H1 (cell line): ENCODE results near the gene SNAPC1. TPM values are rescaled to one million over a fixed set of nuclear protein-coding genes. Genes with fewer than 3 reads are reported as not detected.

ENCODE experiments used
- BCL11A ChIP-seq, 2 experiments: IDR thresholded peaks; one replicate each; pipeline ENCODE4 v1.6.1; 2011; ENCODE audit warnings: low read depth in 2 of 2, low read length in 2 of 2, mild to moderate bottlenecking in 2 of 2
- BRCA1 ChIP-seq: IDR thresholded peaks from 2 replicates; pipeline ENCODE4 v1.6.1; 2012; ENCODE audit warnings: low read depth, low read length, improper control_type of control experiment
- EZH2 ChIP-seq: fragments of 200-600 bp; sonication (generic); IDR thresholded peaks from 2 replicates; pipeline ENCODE4 v1.7.1; 2012; ENCODE audit warnings: low read depth, mild to moderate bottlenecking, moderate library complexity, low read length, inconsistent platforms; ENCODE audit not compliant: severe bottlenecking
- KDM1A ChIP-seq: fragments of 200-600, 300-600 bp; sonication (generic); IDR thresholded peaks from 2 replicates; pipeline ENCODE4 v1.7.1; 2016; ENCODE audit warnings: mild to moderate bottlenecking, low read length, borderline replicate concordance
- POLR2A ChIP-seq, 2 experiments: IDR thresholded peaks; 1 replicate in 1 of 2; 2 replicates in 1 of 2; pipeline ENCODE4 v1.6.1; 2011; ENCODE audit warnings: low read depth in 2 of 2, low read length in 2 of 2, mild to moderate bottlenecking in 2 of 2; ENCODE audit errors: control extremely low read depth in 1 of 2
- SP1 ChIP-seq: IDR thresholded peaks from 2 replicates; pipeline ENCODE4 v1.6.1; 2011; ENCODE audit warnings: low read depth, low read length
- SUZ12 ChIP-seq: fragments of 200-600 bp; sonication (generic); IDR thresholded peaks from 2 replicates; pipeline ENCODE4 v1.6.1; 2012; ENCODE audit warnings: mild to moderate bottlenecking, inconsistent platforms, low read length, moderate library complexity, mixed read lengths
- polyA plus RNA-seq, 7 experiments: library from polyadenylated mRNA; depleted of rRNA in 3 of 7; stranded (reverse) in 5 of 7; unstranded in 2 of 7; fragments of >200 nt in 5 of 7; fragments of 200-250 nt in 2 of 7; gene quantifications; 1 replicate in 5 of 7; 2 replicates in 1 of 7; 4 replicates in 1 of 7; pipeline versions ENCODE4 v1.2.1 to v1.2.3, GENCODE V29; 2011 to 2013; ENCODE audit warnings: missing spikeins in 2 of 7, mixed read lengths in 2 of 7
- total RNA-seq: library from RNA; stranded (reverse); fragmentation: NEBNext Ultra II Directional; extraction: Animal tissue kit (Norgen Biotek cat#: 25700); gene quantifications from 2 replicates; pipeline ENCODE4 v1.2.1, GENCODE V29; 2021
- TF ChIP-seq, protein P1 (sequence below): fragments of 300-600 bp; sonication (generic); IDR thresholded peaks from 2 replicates; pipeline ENCODE4 v1.7.1; 2012; ENCODE audit warnings: low read length, moderate library complexity, mild to moderate bottlenecking, inconsistent platforms; ENCODE audit not compliant: insufficient replicate concordance
- TF ChIP-seq, protein P2 (sequence below), 3 experiments: IDR thresholded peaks; 1 replicate in 2 of 3; 2 replicates in 1 of 3; pipeline versions ENCODE4 v1.5.1 to v1.6.1; 2011; ENCODE audit warnings: low read length in 3 of 3, mild to moderate bottlenecking in 3 of 3, inconsistent platforms in 2 of 3, low read depth in 1 of 3, moderate library complexity in 1 of 3; ENCODE audit not compliant: insufficient read depth in 1 of 3; ENCODE audit errors: control extremely low read depth in 1 of 3

SNAPC1 gene
- total and polyA plus RNA-seq, 2 of the 8 experiments (the other 6 are each of a cell fraction or from before 2014, with no cell fraction given), result 5.8 to 11.1 TPM

DNA sequence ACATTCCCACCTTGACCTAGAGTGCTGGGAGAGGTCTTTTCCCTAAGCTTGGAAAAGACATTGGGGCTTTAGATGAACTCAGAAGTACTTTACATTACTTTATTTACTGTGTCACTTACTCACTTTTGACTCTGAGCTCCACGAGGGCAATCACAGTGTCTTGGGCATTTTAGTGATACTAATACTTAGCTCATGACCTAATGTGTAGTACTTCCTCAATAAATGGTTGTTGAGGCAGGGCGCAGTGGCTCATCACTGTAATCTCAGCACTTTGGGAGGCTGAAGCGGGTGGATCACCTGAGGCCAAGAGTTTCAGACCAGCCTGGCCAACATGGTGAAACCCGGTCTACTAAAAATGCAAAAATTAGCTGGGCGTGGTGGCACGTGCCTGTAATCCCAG is 19.8 kb upstream of the SNAPC1 start (continued):
- TF ChIP-seq, protein P1, sequence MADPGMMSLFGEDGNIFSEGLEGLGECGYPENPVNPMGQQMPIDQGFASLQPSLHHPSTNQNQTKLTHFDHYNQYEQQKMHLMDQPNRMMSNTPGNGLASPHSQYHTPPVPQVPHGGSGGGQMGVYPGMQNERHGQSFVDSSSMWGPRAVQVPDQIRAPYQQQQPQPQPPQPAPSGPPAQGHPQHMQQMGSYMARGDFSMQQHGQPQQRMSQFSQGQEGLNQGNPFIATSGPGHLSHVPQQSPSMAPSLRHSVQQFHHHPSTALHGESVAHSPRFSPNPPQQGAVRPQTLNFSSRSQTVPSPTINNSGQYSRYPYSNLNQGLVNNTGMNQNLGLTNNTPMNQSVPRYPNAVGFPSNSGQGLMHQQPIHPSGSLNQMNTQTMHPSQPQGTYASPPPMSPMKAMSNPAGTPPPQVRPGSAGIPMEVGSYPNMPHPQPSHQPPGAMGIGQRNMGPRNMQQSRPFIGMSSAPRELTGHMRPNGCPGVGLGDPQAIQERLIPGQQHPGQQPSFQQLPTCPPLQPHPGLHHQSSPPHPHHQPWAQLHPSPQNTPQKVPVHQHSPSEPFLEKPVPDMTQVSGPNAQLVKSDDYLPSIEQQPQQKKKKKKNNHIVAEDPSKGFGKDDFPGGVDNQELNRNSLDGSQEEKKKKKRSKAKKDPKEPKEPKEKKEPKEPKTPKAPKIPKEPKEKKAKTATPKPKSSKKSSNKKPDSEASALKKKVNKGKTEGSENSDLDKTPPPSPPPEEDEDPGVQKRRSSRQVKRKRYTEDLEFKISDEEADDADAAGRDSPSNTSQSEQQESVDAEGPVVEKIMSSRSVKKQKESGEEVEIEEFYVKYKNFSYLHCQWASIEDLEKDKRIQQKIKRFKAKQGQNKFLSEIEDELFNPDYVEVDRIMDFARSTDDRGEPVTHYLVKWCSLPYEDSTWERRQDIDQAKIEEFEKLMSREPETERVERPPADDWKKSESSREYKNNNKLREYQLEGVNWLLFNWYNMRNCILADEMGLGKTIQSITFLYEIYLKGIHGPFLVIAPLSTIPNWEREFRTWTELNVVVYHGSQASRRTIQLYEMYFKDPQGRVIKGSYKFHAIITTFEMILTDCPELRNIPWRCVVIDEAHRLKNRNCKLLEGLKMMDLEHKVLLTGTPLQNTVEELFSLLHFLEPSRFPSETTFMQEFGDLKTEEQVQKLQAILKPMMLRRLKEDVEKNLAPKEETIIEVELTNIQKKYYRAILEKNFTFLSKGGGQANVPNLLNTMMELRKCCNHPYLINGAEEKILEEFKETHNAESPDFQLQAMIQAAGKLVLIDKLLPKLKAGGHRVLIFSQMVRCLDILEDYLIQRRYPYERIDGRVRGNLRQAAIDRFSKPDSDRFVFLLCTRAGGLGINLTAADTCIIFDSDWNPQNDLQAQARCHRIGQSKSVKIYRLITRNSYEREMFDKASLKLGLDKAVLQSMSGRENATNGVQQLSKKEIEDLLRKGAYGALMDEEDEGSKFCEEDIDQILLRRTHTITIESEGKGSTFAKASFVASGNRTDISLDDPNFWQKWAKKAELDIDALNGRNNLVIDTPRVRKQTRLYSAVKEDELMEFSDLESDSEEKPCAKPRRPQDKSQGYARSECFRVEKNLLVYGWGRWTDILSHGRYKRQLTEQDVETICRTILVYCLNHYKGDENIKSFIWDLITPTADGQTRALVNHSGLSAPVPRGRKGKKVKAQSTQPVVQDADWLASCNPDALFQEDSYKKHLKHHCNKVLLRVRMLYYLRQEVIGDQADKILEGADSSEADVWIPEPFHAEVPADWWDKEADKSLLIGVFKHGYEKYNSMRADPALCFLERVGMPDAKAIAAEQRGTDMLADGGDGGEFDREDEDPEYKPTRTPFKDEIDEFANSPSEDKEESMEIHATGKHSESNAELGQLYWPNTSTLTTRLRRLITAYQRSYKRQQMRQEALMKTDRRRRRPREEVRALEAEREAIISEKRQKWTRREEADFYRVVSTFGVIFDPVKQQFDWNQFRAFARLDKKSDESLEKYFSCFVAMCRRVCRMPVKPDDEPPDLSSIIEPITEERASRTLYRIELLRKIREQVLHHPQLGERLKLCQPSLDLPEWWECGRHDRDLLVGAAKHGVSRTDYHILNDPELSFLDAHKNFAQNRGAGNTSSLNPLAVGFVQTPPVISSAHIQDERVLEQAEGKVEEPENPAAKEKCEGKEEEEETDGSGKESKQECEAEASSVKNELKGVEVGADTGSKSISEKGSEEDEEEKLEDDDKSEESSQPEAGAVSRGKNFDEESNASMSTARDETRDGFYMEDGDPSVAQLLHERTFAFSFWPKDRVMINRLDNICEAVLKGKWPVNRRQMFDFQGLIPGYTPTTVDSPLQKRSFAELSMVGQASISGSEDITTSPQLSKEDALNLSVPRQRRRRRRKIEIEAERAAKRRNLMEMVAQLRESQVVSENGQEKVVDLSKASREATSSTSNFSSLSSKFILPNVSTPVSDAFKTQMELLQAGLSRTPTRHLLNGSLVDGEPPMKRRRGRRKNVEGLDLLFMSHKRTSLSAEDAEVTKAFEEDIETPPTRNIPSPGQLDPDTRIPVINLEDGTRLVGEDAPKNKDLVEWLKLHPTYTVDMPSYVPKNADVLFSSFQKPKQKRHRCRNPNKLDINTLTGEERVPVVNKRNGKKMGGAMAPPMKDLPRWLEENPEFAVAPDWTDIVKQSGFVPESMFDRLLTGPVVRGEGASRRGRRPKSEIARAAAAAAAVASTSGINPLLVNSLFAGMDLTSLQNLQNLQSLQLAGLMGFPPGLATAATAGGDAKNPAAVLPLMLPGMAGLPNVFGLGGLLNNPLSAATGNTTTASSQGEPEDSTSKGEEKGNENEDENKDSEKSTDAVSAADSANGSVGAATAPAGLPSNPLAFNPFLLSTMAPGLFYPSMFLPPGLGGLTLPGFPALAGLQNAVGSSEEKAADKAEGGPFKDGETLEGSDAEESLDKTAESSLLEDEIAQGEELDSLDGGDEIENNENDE, result no peak
- TF ChIP-seq SP1 (no peak), EZH2 (no peak), KDM1A (no peak), SUZ12 (no peak), BRCA1 (no peak), BCL11A (IDR thresholded peaks at IDR 0.05; ENCODE audit: low read depth in 2 of 2, low read length in 2 of 2) (no peak), POLR2A (IDR thresholded peaks at IDR 0.05; ENCODE audit: control extremely low read depth in 1 of 2, low read depth in 2 of 2, low read length in 2 of 2) (no peak)
- TF ChIP-seq, protein P2, sequence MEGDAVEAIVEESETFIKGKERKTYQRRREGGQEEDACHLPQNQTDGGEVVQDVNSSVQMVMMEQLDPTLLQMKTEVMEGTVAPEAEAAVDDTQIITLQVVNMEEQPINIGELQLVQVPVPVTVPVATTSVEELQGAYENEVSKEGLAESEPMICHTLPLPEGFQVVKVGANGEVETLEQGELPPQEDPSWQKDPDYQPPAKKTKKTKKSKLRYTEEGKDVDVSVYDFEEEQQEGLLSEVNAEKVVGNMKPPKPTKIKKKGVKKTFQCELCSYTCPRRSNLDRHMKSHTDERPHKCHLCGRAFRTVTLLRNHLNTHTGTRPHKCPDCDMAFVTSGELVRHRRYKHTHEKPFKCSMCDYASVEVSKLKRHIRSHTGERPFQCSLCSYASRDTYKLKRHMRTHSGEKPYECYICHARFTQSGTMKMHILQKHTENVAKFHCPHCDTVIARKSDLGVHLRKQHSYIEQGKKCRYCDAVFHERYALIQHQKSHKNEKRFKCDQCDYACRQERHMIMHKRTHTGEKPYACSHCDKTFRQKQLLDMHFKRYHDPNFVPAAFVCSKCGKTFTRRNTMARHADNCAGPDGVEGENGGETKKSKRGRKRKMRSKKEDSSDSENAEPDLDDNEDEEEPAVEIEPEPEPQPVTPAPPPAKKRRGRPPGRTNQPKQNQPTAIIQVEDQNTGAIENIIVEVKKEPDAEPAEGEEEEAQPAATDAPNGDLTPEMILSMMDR (IDR thresholded peaks at IDR 0.05; ENCODE audit: control extremely low read depth in 1 of 3, insufficient read depth in 1 of 3, low read depth in 1 of 3, low read length in 3 of 3), result no peak
